SK-N-SH (cell line): Measurements from ENCODE around the gene MTMR12. TPM values are rescaled to one million over a fixed set of nuclear protein-coding genes. Genes with fewer than 3 reads are reported as not detected.

Experiments used
- CTCF ChIA-PET: fragments of 300-600, 350-600 bp; formaldehyde crosslinking; extraction: SDS; loops from one replicate; lab custom pipeline; 2021; lab: Yijun Ruan, JAX
- POLR2A ChIA-PET: fragments of 350-600 bp; sonication (Branson Sonifier 250); formaldehyde crosslinking; extraction: SDS; loops from one replicate; lab custom pipeline; 2020; ENCODE audit warnings: antibody characterized with exemption, inconsistent platforms; lab: Yijun Ruan, JAX
- DNase-seq: peaks from one replicate; pipeline ENCODE4 v3.0.0; 2012
- H2AFZ ChIP-seq: fragments of 200-600 bp; sonication (generic); 2 replicates; pipeline ENCODE4 v1.8.1; 2016; ENCODE audit warnings: antibody characterized with exemption, mild to moderate bottlenecking, low read depth
- H3F3A ChIP-seq: fragments of 200-600 bp; sonication (generic); replicated peaks from 2 replicates; pipeline ENCODE3; 2016; ENCODE audit warnings: antibody characterized with exemption, mild to moderate bottlenecking; ENCODE audit not compliant: insufficient read depth
- H3K27ac ChIP-seq, 2 experiments: fragments of 200-500 bp in 1 of 2; fragments of 200-600 bp in 1 of 2; sonication (Bioruptor generic) in 1 of 2; sonication (generic), shearing (Covaris generic) in 1 of 2; 2 replicates each; pipeline versions ENCODE4 v1.5.1 to v1.6.1; 2014 to 2016; ENCODE audit warnings: low read depth in 2 of 2, inconsistent platforms in 1 of 2, low read length in 1 of 2, mild to moderate bottlenecking in 1 of 2, mixed read lengths in 1 of 2
- H3K27me3 ChIP-seq: fragments of 200-600 bp; sonication (generic), shearing (Covaris generic); 2 replicates; pipeline ENCODE4 v1.6.1; 2016; ENCODE audit warnings: mixed run types; ENCODE audit not compliant: insufficient read depth
- H3K36me3 ChIP-seq, 2 experiments: fragments of 200-500 bp in 1 of 2; fragments of 200-600 bp in 1 of 2; sonication (Bioruptor generic) in 1 of 2; sonication (generic) in 1 of 2; replicated peaks in 1 of 2; 2 replicates each; pipeline versions ENCODE3 to v1.5.1; 2014 to 2016; ENCODE audit warnings: low read length in 1 of 2, mild to moderate bottlenecking in 1 of 2; ENCODE audit not compliant: insufficient read depth in 2 of 2, control insufficient read depth in 1 of 2
- H3K4me1 ChIP-seq, 2 experiments: fragments of 200-500 bp in 1 of 2; fragments of 200-600 bp in 1 of 2; sonication (Bioruptor generic) in 1 of 2; sonication (generic), shearing (Covaris generic) in 1 of 2; 2 replicates each; pipeline versions ENCODE4 v1.5.1 to v1.6.1; 2014 to 2016; ENCODE audit warnings: low read depth in 1 of 2, low read length in 1 of 2, mixed run types in 1 of 2; ENCODE audit not compliant: insufficient read depth in 2 of 2, control insufficient read depth in 1 of 2
- H3K4me2 ChIP-seq: fragments of 200-600 bp; sonication (generic), shearing (Covaris generic); 2 replicates; pipeline ENCODE4 v1.6.1; 2017; ENCODE audit warnings: mixed run types
- H3K4me3 ChIP-seq, 2 experiments: fragments of 200-500 bp in 1 of 2; fragments of 200-600 bp in 1 of 2; sonication (Bioruptor generic) in 1 of 2; sonication (generic), shearing (Covaris generic) in 1 of 2; 2 replicates each; pipeline versions ENCODE4 v1.5.1 to v1.8.1; 2014 to 2016; ENCODE audit warnings: low read depth in 2 of 2, inconsistent platforms in 1 of 2, low read length in 1 of 2, mild to moderate bottlenecking in 1 of 2, mixed read lengths in 1 of 2, moderate library complexity in 1 of 2
- H3K79me2 ChIP-seq: fragments of 200-600 bp; sonication (generic); 2 replicates; pipeline ENCODE4 v1.8.1; 2017; ENCODE audit warnings: mild to moderate bottlenecking; ENCODE audit not compliant: insufficient read depth
- H3K9ac ChIP-seq: fragments of 200-600 bp; sonication (generic); 2 replicates; pipeline ENCODE4 v1.6.1; 2017; ENCODE audit warnings: mixed run types
- H3K9me2 ChIP-seq: fragments of 200-600 bp; sonication (generic); 2 replicates; pipeline ENCODE4 v1.6.1; 2017; ENCODE audit warnings: mixed run types
- H3K9me3 ChIP-seq: fragments of 200-600 bp; sonication (generic); 2 replicates; pipeline ENCODE4 v1.6.1; 2017; ENCODE audit warnings: mixed run types, mild to moderate bottlenecking, moderate library complexity
- H4K20me1 ChIP-seq: fragments of 200-600 bp; sonication (generic); 2 replicates; pipeline ENCODE4 v1.6.1; 2017; ENCODE audit warnings: mild to moderate bottlenecking, mixed run types; ENCODE audit not compliant: insufficient read depth
- CHD2 ChIP-seq: fragments of 150-350 bp; IDR thresholded peaks from 2 replicates; pipeline ENCODE4 v1.6.1; 2018; ENCODE audit warnings: low read length; ENCODE audit not compliant: partially characterized antibody
- CTCF ChIP-seq: fragments of 200-600 bp; sonication (generic); IDR thresholded peaks from 2 replicates; pipeline ENCODE4 v1.6.1; 2017; ENCODE audit warnings: antibody characterized with exemption, mild to moderate bottlenecking, moderate library complexity
- FOXJ3 ChIP-seq: sonication (generic); formaldehyde crosslinking; IDR thresholded peaks from 2 replicates; pipeline ENCODE4 v1.5.1; 2020; ENCODE audit warnings: mild to moderate bottlenecking, missing genetic modification reagents
- GATA2 ChIP-seq: sonication (generic); formaldehyde crosslinking; IDR thresholded peaks from 2 replicates; pipeline ENCODE4 v1.5.0; 2020; ENCODE audit warnings: mild to moderate bottlenecking, missing genetic modification reagents
- IRF3 ChIP-seq: fragments of 150-350 bp; IDR thresholded peaks from 2 replicates; pipeline ENCODE4 v1.6.1; 2016; ENCODE audit warnings: mild to moderate bottlenecking, low read depth, low read length
- JUND ChIP-seq: IDR thresholded peaks from 2 replicates; pipeline ENCODE4 v1.4.0; 2012
- NFIC ChIP-seq: IDR thresholded peaks from 2 replicates; pipeline ENCODE4 v1.4.0; 2012; ENCODE audit warnings: borderline replicate concordance
- NRF1 ChIP-seq: IDR thresholded peaks from 2 replicates; pipeline ENCODE4 v1.6.1; 2012; ENCODE audit warnings: low read depth, mild to moderate bottlenecking, low read length
- PBX3 ChIP-seq: IDR thresholded peaks from 2 replicates; pipeline ENCODE4; 2012
- POLR2AphosphoS5 ChIP-seq: IDR thresholded peaks from 2 replicates; pipeline ENCODE4 v1.6.1; 2012; ENCODE audit warnings: low read depth, low read length
- RXRA ChIP-seq: IDR thresholded peaks from 2 replicates; pipeline ENCODE4 v1.4.0; 2012; ENCODE audit warnings: low read depth, mild to moderate bottlenecking, borderline replicate concordance
- TEAD4 ChIP-seq: IDR thresholded peaks from 2 replicates; pipeline ENCODE4 v1.4.0; 2012; ENCODE audit warnings: mild to moderate bottlenecking, borderline replicate concordance; ENCODE audit not compliant: insufficient read depth
- YY1 ChIP-seq: IDR thresholded peaks from 2 replicates; pipeline ENCODE4 v1.4.0; 2012; ENCODE audit warnings: low read depth, mild to moderate bottlenecking
- WGBS: methylation state at CpG from one replicate; pipeline ENCODE4 v1.1.6; 2017; ENCODE audit warnings: low lambda C conversion rate; 5-methylcytosine and 5-hydroxymethylcytosine counted together
- polyA plus RNA-seq, 3 experiments: library from polyadenylated mRNA; depleted of rRNA; stranded (reverse); fragments of >200 nt; gene quantifications; 2 replicates each; pipeline ENCODE4 v1.2.3, GENCODE V29; 2012
- TF ChIP-seq, protein P1 (sequence below): IDR thresholded peaks from 2 replicates; pipeline ENCODE4 v1.6.1; 2012; ENCODE audit warnings: mild to moderate bottlenecking, low read depth, low read length, moderate library complexity

MTMR12 gene
- polyA plus RNA-seq, 1 of the 3 experiments (the other 2 are of a cell fraction): 10.9 TPM

DNA sequence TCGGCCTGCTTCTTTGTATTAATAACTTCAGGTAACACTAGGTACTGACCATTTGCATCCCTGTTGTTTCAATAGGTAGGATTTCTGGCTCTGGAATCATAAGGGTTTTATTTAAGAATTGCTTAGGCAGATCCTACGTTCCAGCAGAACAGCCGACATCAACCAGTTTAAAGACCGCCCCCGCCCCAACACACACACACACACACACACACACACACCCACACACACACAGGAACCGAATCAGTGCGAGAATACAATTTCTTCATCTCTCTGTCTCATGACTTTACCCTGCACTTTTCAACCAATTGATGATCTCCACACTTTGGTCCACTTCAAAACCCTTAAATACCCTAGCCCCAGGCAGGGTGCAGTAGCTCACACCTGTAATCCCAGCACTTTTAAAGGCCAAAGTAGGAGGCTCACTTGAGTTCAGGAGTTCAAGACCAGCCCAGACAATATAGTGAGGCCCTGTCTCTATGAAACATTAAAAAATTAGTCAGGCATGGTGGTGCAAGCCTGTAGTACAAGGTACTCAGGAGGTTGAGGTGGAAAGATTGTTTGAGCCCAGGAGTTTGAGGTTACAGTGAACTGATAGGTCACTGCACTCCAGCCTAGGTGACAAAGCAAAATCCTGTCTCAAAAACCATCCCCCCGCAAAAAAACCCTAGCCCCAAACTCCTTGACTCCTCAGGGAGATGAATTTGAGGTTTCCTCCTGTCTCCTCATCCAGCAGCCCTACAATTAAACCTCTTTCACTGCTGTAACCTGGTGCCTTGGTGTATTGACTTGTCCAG is 2.7 kb upstream of the MTMR12 start:
- TF ChIP-seq IRF3 (no peak), PBX3 (no peak), NRF1 (no peak), TEAD4 (no peak), JUND (no peak), CHD2 (no peak), NFIC (no peak), YY1 (no peak), CTCF (no peak), GATA2 (CRISPR knock-in tag) (no peak), RXRA (no peak), POLR2AphosphoS5 (no peak), FOXJ3 (no peak)
- TF ChIP-seq, protein P1, sequence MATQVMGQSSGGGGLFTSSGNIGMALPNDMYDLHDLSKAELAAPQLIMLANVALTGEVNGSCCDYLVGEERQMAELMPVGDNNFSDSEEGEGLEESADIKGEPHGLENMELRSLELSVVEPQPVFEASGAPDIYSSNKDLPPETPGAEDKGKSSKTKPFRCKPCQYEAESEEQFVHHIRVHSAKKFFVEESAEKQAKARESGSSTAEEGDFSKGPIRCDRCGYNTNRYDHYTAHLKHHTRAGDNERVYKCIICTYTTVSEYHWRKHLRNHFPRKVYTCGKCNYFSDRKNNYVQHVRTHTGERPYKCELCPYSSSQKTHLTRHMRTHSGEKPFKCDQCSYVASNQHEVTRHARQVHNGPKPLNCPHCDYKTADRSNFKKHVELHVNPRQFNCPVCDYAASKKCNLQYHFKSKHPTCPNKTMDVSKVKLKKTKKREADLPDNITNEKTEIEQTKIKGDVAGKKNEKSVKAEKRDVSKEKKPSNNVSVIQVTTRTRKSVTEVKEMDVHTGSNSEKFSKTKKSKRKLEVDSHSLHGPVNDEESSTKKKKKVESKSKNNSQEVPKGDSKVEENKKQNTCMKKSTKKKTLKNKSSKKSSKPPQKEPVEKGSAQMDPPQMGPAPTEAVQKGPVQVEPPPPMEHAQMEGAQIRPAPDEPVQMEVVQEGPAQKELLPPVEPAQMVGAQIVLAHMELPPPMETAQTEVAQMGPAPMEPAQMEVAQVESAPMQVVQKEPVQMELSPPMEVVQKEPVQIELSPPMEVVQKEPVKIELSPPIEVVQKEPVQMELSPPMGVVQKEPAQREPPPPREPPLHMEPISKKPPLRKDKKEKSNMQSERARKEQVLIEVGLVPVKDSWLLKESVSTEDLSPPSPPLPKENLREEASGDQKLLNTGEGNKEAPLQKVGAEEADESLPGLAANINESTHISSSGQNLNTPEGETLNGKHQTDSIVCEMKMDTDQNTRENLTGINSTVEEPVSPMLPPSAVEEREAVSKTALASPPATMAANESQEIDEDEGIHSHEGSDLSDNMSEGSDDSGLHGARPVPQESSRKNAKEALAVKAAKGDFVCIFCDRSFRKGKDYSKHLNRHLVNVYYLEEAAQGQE: no peak
- Histone ChIP-seq H2AFZ (no peak overlapping the region), H3K9ac (no peak overlapping the region), H3K9me3 (no peaks in the 10 kb centered on the region), H3K4me3 (no peak overlapping the region), H3K27ac (no peak overlapping the region), H3F3A (peaks cover 9% of the 10 kb centered on the region), H3K27me3 (no peaks in the 10 kb centered on the region), H3K4me1 (peaks cover 9% of the 10 kb centered on the region in 2 experiments; a peak in 3 of 4 replicates), H3K4me2 (no peak overlapping the region), H3K9me2 (no peaks in the 10 kb centered on the region), H3K36me3 (no peaks in the 10 kb centered on the region), H4K20me1 (no peaks in the 10 kb centered on the region; the same call in 1 of the 2 replicates), H3K79me2 (peaks cover 16% of the 10 kb centered on the region)
- WGBS: 79% methylated on average over 8 of the region's 8 CpGs
- CTCF ChIA-PET: interaction anchor here (1.3 kb wide), 1 partner anchor 13 kb away, joined by 3 read pairs; no protein-coding TSS in a partner anchor
- DNase-seq: no peak
- POLR2A ChIA-PET: no interaction called here
